Heart right ventricle (tissue), 16 donors: ENCODE results near the gene PRR14. TPM values are rescaled to one million over a fixed set of nuclear protein-coding genes. Genes with fewer than 3 reads are reported as not detected.

ENCODE experiments used
- ATAC-seq, 8 donors: fragments of 200-7000 bp; cut with Tn5 transposase; one replicate each; pipeline ENCODE4 v1.9.1; 2020; ENCODE audit warnings: mild to moderate bottlenecking in 8 of 8, moderate library complexity in 8 of 8, moderate number of reproducible peaks in 1 of 8
- DNase-seq, 2 donors: peaks; one replicate each; pipeline ENCODE4 v3.0.0-alpha.2; 2020
- H3K27ac ChIP-seq, 10 donors: fragments of 200-600 bp; sonication (generic) in 2 of 10; one replicate each; pipeline versions ENCODE4 v1.5.0 to v1.8.0; 2020 to 2022; ENCODE audit warnings: mild to moderate bottlenecking in 3 of 10
- H3K27me3 ChIP-seq, 7 donors: fragments of 200-600 bp; one replicate each; pipeline ENCODE4 v1.8.0; 2021 to 2022; ENCODE audit warnings: mild to moderate bottlenecking in 2 of 7
- H3K36me3 ChIP-seq, 9 donors: fragments of 200-600 bp; sonication (generic) in 1 of 9; one replicate each; pipeline versions ENCODE4 v1.5.0 to v1.8.0; 2020 to 2022; ENCODE audit warnings: mild to moderate bottlenecking in 2 of 9
- H3K4me1 ChIP-seq, 9 donors: fragments of 200-600 bp; sonication (generic) in 1 of 9; one replicate each; pipeline versions ENCODE4 v1.5.0 to v1.8.0; 2020 to 2022; ENCODE audit warnings: mild to moderate bottlenecking in 4 of 9
- H3K4me3 ChIP-seq, 10 donors: fragments of 200-600 bp; sonication (generic) in 2 of 10; one replicate each; pipeline versions ENCODE4 v1.5.0 to v1.8.0; 2020 to 2022; ENCODE audit warnings: mild to moderate bottlenecking in 7 of 10, moderate library complexity in 2 of 10
- H3K9me3 ChIP-seq, 11 donors: fragments of 200-600 bp in 10 of 11; sonication (generic) in 2 of 11; one replicate each; pipeline versions ENCODE4 v1.5.0 to v1.8.0; 2013 to 2022; ENCODE audit warnings: mild to moderate bottlenecking in 2 of 11, control low read depth in 1 of 11, moderate library complexity in 1 of 11
- WGBS, 2 donors: extraction: QIAGEN DNeasy Blood & Tissue Kit; methylation state at CpG; one replicate each; pipeline ENCODE4 v1.1.7; 2013; ENCODE audit warnings: inconsistent platforms in 1 of 2; 5-methylcytosine and 5-hydroxymethylcytosine counted together
- intact Hi-C, 10 donors: fragments of 100-400 bp; cut with DNase I; formaldehyde crosslinking; loops; one replicate each; pipeline versions ENCODE4 v1.11.1 to v1.14.2; 2022
- polyA plus RNA-seq, 2 donors: library from polyadenylated mRNA; stranded (reverse); fragments of 200-250 nt; gene quantifications; one replicate each; pipeline ENCODE4 v1.2.3, GENCODE V29; 2013
- total RNA-seq, 10 donors: library from RNA; stranded (reverse); fragmentation: NEBNext Ultra II Directional in 3 of 10; extraction: Animal tissue kit (Norgen Biotek cat#: 25700) in 3 of 10; gene quantifications; one replicate each; pipeline versions ENCODE4 v1.2.1 to v1.2.4, GENCODE V29; 2021 to 2023
- TF ChIP-seq, protein P1 (sequence below), 9 donors: fragments of 200-600 bp; sonication (generic) in 2 of 9; IDR thresholded peaks; one replicate each; pipeline versions ENCODE4 v1.5.0 to v1.8.0; 2021 to 2022; ENCODE audit warnings: antibody characterized with exemption in 9 of 9, mild to moderate bottlenecking in 5 of 9, moderate library complexity in 1 of 9
- donor health status: Arrhythmogenic right ventricular cardiomyopathy.
- donor health status: ischemic (EF 13 %, LVEDD 7.1; RV severe dilation, severe dysfunction).
- donor health status: healthy with polysubstance abuse.
- donor health status: DM: no; HTN: yes; CAD: no.
- donor health status: DM: no; HTN: no; CAD: no.
- donor health status: ischemic (EF 25% LVEDD 6.9; RV normal size, moderate dysfunction).
- donor health status: ischemic (EF 25% LVEDD 5.7; RV mildly dilated, moderate dysfunction).
- donor health status: healthy.
- donor health status: DM: yes; HTN: yes; CAD: no.
- donor health status: Ischemic cardiomyopathy.
- donor health status: ischemic (EF 35%, LVEDD 5.7; RV mildly dilated, moderate dysfunction).
- donor health status: nonischemic (EF 11% LVEDD 7.7; RV severe dilation, severe dysfunction).
- donor health status: DM: yes; HTN: yes; CAD: no.
- donor health status: PGD.
- donor health status: ischemic (EF 29% LVEDD 5.4; RV normal size, mild dysfunction).
- donor health status: nonischemic (EF 23%, LVEDD 6.1; RV moderate dilation, normal function).

The PRR14 gene
- total and polyA plus RNA-seq, 12 donors: 9.9 to 58.1 (median 17.8) TPM

GRCh38 chr16:30644334-30644830 lies 6.4 kb upstream of the PRR14 start:
- Histone ChIP-seq H3K9me3 (no peaks in the 10 kb centered on the region), H3K27me3 (no peaks in the 10 kb centered on the region), H3K36me3 (no peaks in the 10 kb centered on the region), H3K4me3 (no peak overlapping the region), H3K27ac (no peak overlapping the region), H3K4me1 (peaks cover 0 to under 1% (median 0%) of the 10 kb centered on the region in 9 donors)
- TF ChIP-seq, protein P1, sequence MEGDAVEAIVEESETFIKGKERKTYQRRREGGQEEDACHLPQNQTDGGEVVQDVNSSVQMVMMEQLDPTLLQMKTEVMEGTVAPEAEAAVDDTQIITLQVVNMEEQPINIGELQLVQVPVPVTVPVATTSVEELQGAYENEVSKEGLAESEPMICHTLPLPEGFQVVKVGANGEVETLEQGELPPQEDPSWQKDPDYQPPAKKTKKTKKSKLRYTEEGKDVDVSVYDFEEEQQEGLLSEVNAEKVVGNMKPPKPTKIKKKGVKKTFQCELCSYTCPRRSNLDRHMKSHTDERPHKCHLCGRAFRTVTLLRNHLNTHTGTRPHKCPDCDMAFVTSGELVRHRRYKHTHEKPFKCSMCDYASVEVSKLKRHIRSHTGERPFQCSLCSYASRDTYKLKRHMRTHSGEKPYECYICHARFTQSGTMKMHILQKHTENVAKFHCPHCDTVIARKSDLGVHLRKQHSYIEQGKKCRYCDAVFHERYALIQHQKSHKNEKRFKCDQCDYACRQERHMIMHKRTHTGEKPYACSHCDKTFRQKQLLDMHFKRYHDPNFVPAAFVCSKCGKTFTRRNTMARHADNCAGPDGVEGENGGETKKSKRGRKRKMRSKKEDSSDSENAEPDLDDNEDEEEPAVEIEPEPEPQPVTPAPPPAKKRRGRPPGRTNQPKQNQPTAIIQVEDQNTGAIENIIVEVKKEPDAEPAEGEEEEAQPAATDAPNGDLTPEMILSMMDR (IDR thresholded peaks at IDR 0.05): no peak
- intact Hi-C loops: no loop called here
- ATAC-seq: no peak
- 69 to 75% methylated on average over 4 of the region's 4 CpGs for WGBS, 2 donors
- DNase-seq: no peak

- no peak overlapping the region for H3K27ac ChIP-seq
- no peak for DNase-seq
- TF ChIP-seq, protein P1 (IDR thresholded peaks at IDR 0.05): no peak
- H3K4me1 ChIP-seq: peaks cover 0 to 9% (median 0%) of the 10 kb centered on the region in 9 donors
- WGBS, 2 donors: 54 to 59% methylated on average over 6 of the region's 6 CpGs
- ATAC-seq: no peak
- H3K4me3 ChIP-seq: no peak overlapping the region
- H3K36me3 ChIP-seq: no peaks in the 10 kb centered on the region
- intact Hi-C loops: no loop called here
- H3K27me3 ChIP-seq: no peaks in the 10 kb centered on the region
- H3K9me3 ChIP-seq: no peaks in the 10 kb centered on the region
These were observed 5.0 kb upstream of the PRR14 start for GRCh38 chr16:30645727-30646126.

DNA sequence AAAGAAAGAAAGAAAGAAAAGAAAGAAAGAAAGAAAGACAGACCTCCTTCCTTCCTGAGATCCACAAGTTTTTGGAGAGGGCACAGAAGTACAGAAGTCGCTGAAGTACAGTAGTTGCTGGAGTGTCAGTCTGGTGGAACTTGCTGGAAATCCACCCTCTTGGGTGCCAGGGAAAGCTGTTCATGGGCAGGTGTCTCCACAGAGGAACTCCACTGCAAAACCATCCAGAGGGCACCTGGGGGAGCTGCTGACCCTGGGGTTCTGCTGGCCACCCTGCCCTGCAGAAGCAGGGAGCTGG lies 3.5 kb upstream of the PRR14 start:
- ATAC-seq (no peak), DNase-seq (no peak)
- TF ChIP-seq, protein P1 (IDR thresholded peaks at IDR 0.05): no peak
- peaks cover 0 to under 1% (median 0%) of the 10 kb centered on the region in 9 donors for H3K36me3 ChIP-seq
- intact Hi-C loops: no loop called here
- H3K9me3 ChIP-seq: no peaks in the 10 kb centered on the region
- H3K4me3 ChIP-seq: no peak overlapping the region
- 71 to 76% methylated on average over 1 of the region's 1 CpG for WGBS, 2 donors
- peaks cover 3 to 16% (median 8%) of the 10 kb centered on the region in 9 donors for H3K4me1 ChIP-seq
- no peak overlapping the region for H3K27ac ChIP-seq
- no peaks in the 10 kb centered on the region for H3K27me3 ChIP-seq

DNA sequence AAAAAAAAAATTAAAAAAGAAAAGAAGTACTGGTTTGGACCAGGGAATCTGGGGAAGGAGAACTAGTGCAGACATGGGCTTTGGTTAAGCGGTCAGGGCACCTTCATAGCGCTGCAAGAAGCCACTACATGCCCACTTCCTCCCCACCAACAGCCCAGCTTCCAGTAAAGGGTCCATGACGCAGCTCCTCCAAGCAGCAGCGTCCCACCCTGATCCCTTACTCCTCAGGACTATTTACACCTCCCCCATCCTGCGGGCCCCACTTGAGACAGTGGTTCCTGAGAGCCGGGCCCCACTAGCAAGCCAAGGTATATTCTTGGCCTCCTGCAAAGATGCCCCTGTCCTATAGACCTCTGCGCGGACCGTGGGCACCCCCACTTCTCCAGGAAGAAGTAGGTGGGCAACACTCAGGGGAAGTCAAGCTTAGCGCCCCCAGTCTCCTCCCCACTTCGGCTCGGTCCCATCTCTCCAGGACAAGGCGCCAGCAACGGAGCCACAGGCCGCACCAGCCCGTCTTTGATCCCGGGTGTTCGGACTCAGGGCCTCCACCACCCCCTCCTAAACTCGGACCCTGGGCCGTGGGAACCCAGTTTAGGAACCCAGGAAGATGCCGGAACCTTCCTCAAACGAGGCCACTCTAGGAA lies 913 bp upstream of the PRR14 start:
- H3K36me3 ChIP-seq: peaks cover 0 to 27% (median 9%) of the 10 kb centered on the region in 9 donors
- no peaks in the 10 kb centered on the region for H3K9me3 ChIP-seq
- WGBS, 2 donors: 36 to 38% methylated on average over 22 of the region's 22 CpGs
- H3K27me3 ChIP-seq: no peaks in the 10 kb centered on the region
- H3K4me3 ChIP-seq: peak overlapping the region in 9 of 10 donors; percentile 73 to 97 (median 89)
- peak in 1 of 8 donors; percentile 0 for ATAC-seq
- peak overlapping the region; percentile 89 to 98 (median 96) for H3K27ac ChIP-seq
- peak in 1 of 2 donors; percentile 42 for DNase-seq
- TF ChIP-seq, protein P1 (IDR thresholded peaks at IDR 0.05): no peak
- intact Hi-C loops: loop anchor here in 4 of 10 donors (1.0 to 10.0 kb wide), 6 partner anchors 8 to 835 kb away; partner anchors contain the start of genes FBRS (in 2 of the 4), PAGR1 (in 1 of the 4), PPP4C (in 1 of the 4) and PRRT2 (in 1 of the 4)
- peaks cover 3 to 23% (median 19%) of the 10 kb centered on the region in 9 donors for H3K4me1 ChIP-seq
